ENCODE data around the gene NSMCE4A. TPM values are rescaled to one million over a fixed set of nuclear protein-coding genes. Genes with fewer than 3 reads are reported as not detected.
A peak's percentile ranks its signal among the peaks of the same experiment; 100 is the strongest.
"Not testable (repeated sequence)": the region's sequence is repeated elsewhere in the genome, so short reads cannot be mapped to it uniquely, and the experiment has no call there.

Gene NSMCE4A
- total RNA-seq, 2 donors from 2014 or later, result 55.0 to 63.9 TPM

- intact Hi-C loops (cut with DNase I), result no loop called here
- H3K27me3 ChIP-seq, result no peaks in the 10 kb centered on the region
- no peak overlapping the region for H3K4me3 ChIP-seq
- no peaks in the 10 kb centered on the region for H3K9me3 ChIP-seq
- peak overlapping the region; percentile 15 for H3K27ac ChIP-seq
- no peaks in the 10 kb centered on the region for H3K4me1 ChIP-seq
- H3K36me3 ChIP-seq, result no peaks in the 10 kb centered on the region
- no peak for DNase-seq
- no peak for TF ChIP-seq CTCF (IDR thresholded peaks at IDR 0.05)
- peak overlapping the region in 1 of 2 donors; percentile 29 for H3K9ac ChIP-seq (ENCODE audit: low read depth in 2 of 2, low read length in 2 of 2)
Measured at GRCh38 chr10:121942749-121943416, 32.1 kb downstream of the NSMCE4A start.

GRCh38 chr10:121941532-121941931 is 33.5 kb downstream of the NSMCE4A start:
- TF ChIP-seq CTCF (IDR thresholded peaks at IDR 0.05), result no peak
- Histone ChIP-seq H3K4me1 (no peaks in the 10 kb centered on the region), H3K4me3 (no peak overlapping the region)

GRCh38 chr10:121936295-121936694 is 38.7 kb downstream of the NSMCE4A start:
- Histone ChIP-seq H3K9ac (ENCODE audit: low read depth in 2 of 2, low read length in 2 of 2) (no peak overlapping the region), H3K27me3 (no peaks in the 10 kb centered on the region), H3K36me3 (no peaks in the 10 kb centered on the region), H3K27ac (peak overlapping the region; percentile 90), H3K9me3 (no peaks in the 10 kb centered on the region), H3K4me1 (no peaks in the 10 kb centered on the region), H3K4me3 (no peak overlapping the region)
- TF ChIP-seq CTCF (IDR thresholded peaks at IDR 0.05), result no peak
- no peak for DNase-seq
- intact Hi-C loops (cut with DNase I), result no loop called here

More at GRCh38 chr10:121941532-121941931, 33.5 kb downstream of the NSMCE4A start:
- H3K9ac ChIP-seq (ENCODE audit: low read depth in 2 of 2, low read length in 2 of 2), result no peak overlapping the region
- no peak overlapping the region for H3K27ac ChIP-seq
- DNase-seq, result no peak
- H3K36me3 ChIP-seq, result no peaks in the 10 kb centered on the region
- no peaks in the 10 kb centered on the region for H3K27me3 ChIP-seq
- H3K9me3 ChIP-seq, result no peaks in the 10 kb centered on the region
- intact Hi-C loops (cut with DNase I), result no loop called here

GRCh38 chr10:121935702-121936101 is 39.3 kb downstream of the NSMCE4A start:
- Histone ChIP-seq H3K27me3 (no peaks in the 10 kb centered on the region), H3K27ac (peak overlapping the region; percentile 90), H3K4me3 (no peak overlapping the region), H3K36me3 (no peaks in the 10 kb centered on the region), H3K9me3 (no peaks in the 10 kb centered on the region), H3K4me1 (no peaks in the 10 kb centered on the region), H3K9ac (ENCODE audit: low read depth in 2 of 2, low read length in 2 of 2) (peak overlapping the region in 1 of 2 donors; percentile 51)
- peak; percentile 85 for DNase-seq
- intact Hi-C loops (cut with DNase I), result no loop called here
- TF ChIP-seq CTCF (IDR thresholded peaks at IDR 0.05), result no peak

- Histone ChIP-seq H3K27ac (peak overlapping the region; percentile 98), H3K9ac (ENCODE audit: low read depth in 2 of 2, low read length in 2 of 2) (peak overlapping the region in 1 of 2 donors; percentile 55)
- DNase-seq; H3K9me3 ChIP-seq; H3K27me3 ChIP-seq; intact Hi-C loops (cut with DNase I); H3K36me3 ChIP-seq; H3K4me1 ChIP-seq; H3K4me3 ChIP-seq: not testable (repeated sequence)
Measured at GRCh38 chr10:121930268-121931085, 44.5 kb downstream of the NSMCE4A start.

GRCh38 chr10:121929585-121930267 is 45.3 kb downstream of the NSMCE4A start:
- Histone ChIP-seq H3K9ac (ENCODE audit: low read depth in 2 of 2, low read length in 2 of 2) (peak overlapping the region; percentile 8 to 55), H3K27ac (peak overlapping the region; percentile 98)
- intact Hi-C loops (cut with DNase I), result loop anchor here (10.0 kb wide), 1 partner anchor 45 kb away; the partner anchor contains the start of gene NSMCE4A
- H3K36me3 ChIP-seq, H3K27me3 ChIP-seq, H3K4me3 ChIP-seq, H3K9me3 ChIP-seq, H3K4me1 ChIP-seq: not testable (repeated sequence)
- DNase-seq, result peak; percentile 69
